Suprapubic skin (tissue), 4 donors: Measurements from ENCODE around the gene CAMK1D. TPM values are rescaled to one million over a fixed set of nuclear protein-coding genes. Genes with fewer than 3 reads are reported as not detected.

Experiments used
- DNase-seq, 2 donors: peaks; one replicate each; pipeline ENCODE4 v3.0.0-alpha.2; 2019; ENCODE audit warnings: low spot score in 2 of 2
- H3K27ac ChIP-seq: fragments of 200-600 bp; sonication (generic); one replicate; pipeline ENCODE4 v1.5.1; 2019
- H3K27me3 ChIP-seq: fragments of 200-600 bp; sonication (generic); one replicate; pipeline ENCODE4 v1.5.1; 2019
- H3K36me3 ChIP-seq: fragments of 200-600 bp; sonication (generic); one replicate; pipeline ENCODE4 v1.5.1; 2019
- H3K4me1 ChIP-seq: fragments of 200-600 bp; sonication (generic); one replicate; pipeline ENCODE4 v1.5.1; 2019
- H3K4me3 ChIP-seq: fragments of 200-600 bp; sonication (generic); one replicate; pipeline ENCODE4 v1.5.1; 2019; ENCODE audit warnings: mild to moderate bottlenecking
- H3K9me3 ChIP-seq: fragments of 200-600 bp; sonication (generic); one replicate; pipeline ENCODE4 v1.5.1; 2019
- CTCF ChIP-seq, 2 donors: fragments of 200-600 bp in 1 of 2; fragments of 450-650 bp in 1 of 2; sonication (generic) in 1 of 2; IDR thresholded peaks; one replicate each; pipeline ENCODE4 v1.5.1; 2016 to 2019; ENCODE audit warnings: antibody characterized with exemption in 2 of 2, mild to moderate bottlenecking in 1 of 2, moderate library complexity in 1 of 2
- EP300 ChIP-seq: sonication (generic); formaldehyde crosslinking; IDR thresholded peaks from one replicate; pipeline ENCODE4 v1.6.1; 2017; ENCODE audit warnings: antibody characterized with exemption
- POLR2A ChIP-seq, 2 donors: fragments of 450-650 bp; IDR thresholded peaks; one replicate each; pipeline ENCODE4 v1.6.1; 2017; ENCODE audit warnings: antibody characterized with exemption in 2 of 2, mild to moderate bottlenecking in 2 of 2, moderate library complexity in 2 of 2
- POLR2AphosphoS5 ChIP-seq, 3 donors: sonication (generic); formaldehyde crosslinking; IDR thresholded peaks; one replicate each; pipeline ENCODE4 v1.6.1; 2017; ENCODE audit warnings: antibody characterized with exemption in 3 of 3
- WGBS: methylation state at CpG from one replicate; pipeline ENCODE4 v1.1.5; 2018; 5-methylcytosine and 5-hydroxymethylcytosine counted together
- total RNA-seq, 4 donors: library from RNA; depleted of rRNA; stranded (reverse); fragments of >200 nt; gene quantifications; one replicate each; pipeline ENCODE4 v1.1.0, GENCODE V29; 2016

Gene CAMK1D
- total RNA-seq, 4 donors from 2014 or later = 26.4 to 31.3 (median 30.2) TPM

- Histone ChIP-seq H3K36me3 (no peaks in the 10 kb centered on the region), H3K4me3 (no peak overlapping the region), H3K9me3 (no peaks in the 10 kb centered on the region), H3K4me1 (peaks cover 5% of the 10 kb centered on the region), H3K27ac (no peak overlapping the region), H3K27me3 (no peaks in the 10 kb centered on the region)
- no peak for TF ChIP-seq EP300
- TF ChIP-seq POLR2A (IDR thresholded peaks at IDR 0.05) = no peak
- no peak for TF ChIP-seq CTCF (IDR thresholded peaks at IDR 0.05)
- no peak for TF ChIP-seq POLR2AphosphoS5 (IDR thresholded peaks at IDR 0.05)
- 95% methylated on average over 7 of the region's 7 CpGs for WGBS
- DNase-seq = no peak
Observed at GRCh38 chr10:12642036-12642435, 292.7 kb downstream of the CAMK1D start.

- H3K9me3 ChIP-seq = no peaks in the 10 kb centered on the region
- H3K4me3 ChIP-seq = no peak overlapping the region
- DNase-seq = no peak
- no peaks in the 10 kb centered on the region for H3K36me3 ChIP-seq
- H3K27me3 ChIP-seq = no peaks in the 10 kb centered on the region
- 97% methylated on average over 17 of the region's 17 CpGs for WGBS
- no peak overlapping the region for H3K27ac ChIP-seq
- H3K4me1 ChIP-seq = no peaks in the 10 kb centered on the region
- TF ChIP-seq POLR2AphosphoS5 (IDR thresholded peaks at IDR 0.05) (no peak), CTCF (IDR thresholded peaks at IDR 0.05) (no peak), POLR2A (IDR thresholded peaks at IDR 0.05) (no peak), EP300 (no peak)
Observed at GRCh38 chr10:12643279-12643678, 293.9 kb downstream of the CAMK1D start.

- Histone ChIP-seq H3K9me3 (no peaks in the 10 kb centered on the region), H3K4me1 (no peaks in the 10 kb centered on the region), H3K4me3 (no peak overlapping the region), H3K36me3 (no peaks in the 10 kb centered on the region), H3K27ac (no peak overlapping the region), H3K27me3 (no peaks in the 10 kb centered on the region)
- DNase-seq = no peak
- WGBS = 93% methylated on average over 4 of the region's 4 CpGs
- TF ChIP-seq EP300 (no peak), POLR2AphosphoS5 (IDR thresholded peaks at IDR 0.05) (no peak), POLR2A (IDR thresholded peaks at IDR 0.05) (no peak), CTCF (IDR thresholded peaks at IDR 0.05) (no peak)
Observed at GRCh38 chr10:12644380-12645144, 295.2 kb downstream of the CAMK1D start.

GRCh38 chr10:12645449-12645848 lies 296.1 kb downstream of the CAMK1D start:
- no peak for DNase-seq
- H3K27me3 ChIP-seq = no peaks in the 10 kb centered on the region
- no peak overlapping the region for H3K27ac ChIP-seq
- TF ChIP-seq POLR2AphosphoS5 (IDR thresholded peaks at IDR 0.05) = no peak
- no peak for TF ChIP-seq EP300
- no peak for TF ChIP-seq CTCF (IDR thresholded peaks at IDR 0.05)
- no peak for TF ChIP-seq POLR2A (IDR thresholded peaks at IDR 0.05)
- no peaks in the 10 kb centered on the region for H3K36me3 ChIP-seq
- 94% methylated on average over 11 of the region's 11 CpGs for WGBS
- H3K4me1 ChIP-seq = no peaks in the 10 kb centered on the region
- no peaks in the 10 kb centered on the region for H3K9me3 ChIP-seq
- H3K4me3 ChIP-seq = no peak overlapping the region

GRCh38 chr10:12649012-12649584 lies 299.8 kb downstream of the CAMK1D start:
- no peak for DNase-seq
- Histone ChIP-seq H3K4me1 (no peaks in the 10 kb centered on the region), H3K36me3 (no peaks in the 10 kb centered on the region), H3K27ac (no peak overlapping the region), H3K9me3 (no peaks in the 10 kb centered on the region), H3K27me3 (no peaks in the 10 kb centered on the region), H3K4me3 (no peak overlapping the region)
- TF ChIP-seq POLR2AphosphoS5 (IDR thresholded peaks at IDR 0.05) (no peak), CTCF (IDR thresholded peaks at IDR 0.05) (no peak), POLR2A (IDR thresholded peaks at IDR 0.05) (no peak), EP300 (no peak)
- 72% methylated on average over 9 of the region's 9 CpGs for WGBS
